CD4-positive, alpha-beta T cell (primary cell): ENCODE measurements around the gene OIT3. TPM values are rescaled to one million over a fixed set of nuclear protein-coding genes. Genes with fewer than 3 reads are reported as not detected.
"Not testable (repeated sequence)": the region's sequence is repeated elsewhere in the genome, so short reads cannot be mapped to it uniquely, and the experiment has no call there.

Experiments used
- ATAC-seq: fragments of 200-7000 bp; cut with Tn5 transposase; one replicate; pipeline ENCODE4 v1.10.0; 2022; ENCODE audit warnings: mild to moderate bottlenecking; ENCODE audit not compliant: poor library complexity
- CTCF ChIA-PET: fragments of 350-600 bp; sonication (Branson Sonifier 250); formaldehyde crosslinking; loops from one replicate; lab custom pipeline; 2021; ENCODE audit warnings: antibody characterized with exemption, inconsistent platforms; lab: Charles Lee
- POLR2A ChIA-PET: fragments of 350-600 bp; sonication (Branson Sonifier 250); formaldehyde crosslinking; loops from one replicate; lab custom pipeline; 2021; ENCODE audit warnings: antibody characterized with exemption, inconsistent platforms; lab: Charles Lee
- DNase-seq, 14 experiments: peaks; one replicate each; pipeline ENCODE4 v3.0.0-alpha.2; 2013 to 2020; ENCODE audit warnings: mixed read lengths in 2 of 14
- H3K27ac ChIP-seq, 2 donors: one replicate each; pipeline versions ENCODE4 v1.5.1 to v1.7.0; 2013; ENCODE audit warnings: low read length in 2 of 2, low read depth in 1 of 2, mild to moderate bottlenecking in 1 of 2
- H3K27me3 ChIP-seq, 2 experiments: 1 replicate in 1 of 2; 2 replicates in 1 of 2; pipeline versions ENCODE4 v1.6.1 to v1.7.0; 2013; ENCODE audit warnings: low read length in 2 of 2, control low read depth in 1 of 2, mild to moderate bottlenecking in 1 of 2, moderate library complexity in 1 of 2; ENCODE audit not compliant: insufficient read depth in 2 of 2, control insufficient read depth in 1 of 2
- H3K36me3 ChIP-seq: one replicate; pipeline ENCODE4 v1.6.1; 2013; ENCODE audit warnings: low read length, control low read depth; ENCODE audit not compliant: insufficient read depth
- H3K4me1 ChIP-seq: one replicate; pipeline ENCODE4 v1.6.1; 2013; ENCODE audit warnings: low read length, control low read depth; ENCODE audit not compliant: insufficient read depth
- H3K4me3 ChIP-seq: one replicate; pipeline ENCODE4 v1.5.1; 2013; ENCODE audit warnings: mild to moderate bottlenecking, low read length, moderate library complexity
- H3K9me3 ChIP-seq, 2 experiments: 1 replicate in 1 of 2; 2 replicates in 1 of 2; pipeline versions ENCODE4 v1.6.1 to v1.7.0; 2013; ENCODE audit warnings: low read length in 2 of 2, mild to moderate bottlenecking in 2 of 2, control low read depth in 1 of 2, moderate library complexity in 1 of 2; ENCODE audit not compliant: control insufficient read depth in 1 of 2, insufficient read depth in 1 of 2
- H3K27ac Mint-ChIP-seq: one replicate; pipeline ENCODE4 v1.8.0; 2020; ENCODE audit warnings: mixed read lengths
- H3K27me3 Mint-ChIP-seq: one replicate; pipeline ENCODE4 v1.8.0; 2021; ENCODE audit warnings: mixed read lengths
- H3K36me3 Mint-ChIP-seq: one replicate; pipeline ENCODE4 v1.8.0; 2021; ENCODE audit warnings: low read depth, mixed read lengths
- H3K4me1 Mint-ChIP-seq: one replicate; pipeline ENCODE4 v1.8.0; 2021; ENCODE audit warnings: low read depth, mixed read lengths
- H3K4me3 Mint-ChIP-seq: one replicate; pipeline ENCODE4 v1.8.0; 2020; ENCODE audit warnings: mild to moderate bottlenecking, mixed read lengths
- H3K9me3 Mint-ChIP-seq: one replicate; pipeline ENCODE4 v1.8.0; 2020; ENCODE audit warnings: mixed read lengths
- intact Hi-C, 2 experiments: fragments of 100-400 bp; cut with DNase I in 1 of 2; cut with micrococcal nuclease in 1 of 2; formaldehyde crosslinking; loops; one replicate each; pipeline versions ENCODE4 v1.15.1 to v1.9.0; 2023 to 2025; cut with DNase I, micrococcal nuclease
- total RNA-seq, 174 experiments: library from RNA in 2 of 174; stranded (reverse) in 2 of 174; gene quantifications; one replicate each; pipeline ENCODE4 v1.2.3 and lab custom pipeline; 2021 to 2026
- TF ChIP-seq, protein P1 (sequence below): fragments of 200-600 bp; IDR thresholded peaks from one replicate; pipeline ENCODE4 v1.8.0; 2022; ENCODE audit warnings: antibody characterized with exemption, mild to moderate bottlenecking

Gene OIT3
- total RNA-seq, 2 experiments from 2014 or later: not detected

DNA sequence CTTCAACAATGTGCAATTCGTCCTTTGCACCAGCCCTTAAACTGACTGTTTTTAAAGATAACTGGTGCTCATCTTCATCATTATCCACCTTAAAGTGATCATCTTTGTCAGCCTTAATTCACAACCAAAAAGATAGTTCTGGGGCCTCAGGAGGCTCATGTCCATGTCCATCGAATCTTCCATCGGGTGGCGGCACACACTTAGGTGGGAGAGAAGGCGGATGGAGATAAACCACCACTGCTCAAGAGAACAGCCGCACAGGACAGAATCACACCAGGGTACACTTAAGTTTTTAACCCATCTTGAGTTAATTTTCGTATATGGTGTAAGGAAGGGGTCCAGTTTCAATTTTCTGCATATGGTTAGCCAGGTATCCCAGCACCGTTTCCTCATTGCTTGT, 24.8 kb downstream of the OIT3 start:
- Histone ChIP-seq H3K4me1 (no peaks in the 10 kb centered on the region), H3K36me3 (no peaks in the 10 kb centered on the region), H3K4me3 (no peak overlapping the region), H3K9me3 (peaks cover 3 to 8% of the 10 kb centered on the region in 2 experiments), H3K27me3 (peaks cover 0 to 2% of the 10 kb centered on the region in 2 experiments), H3K27ac (no peak overlapping the region)
- H3K36me3 Mint-ChIP-seq: no peaks in the 10 kb centered on the region
- intact Hi-C loops: no loop called here
- H3K4me3 Mint-ChIP-seq: no peak overlapping the region
- DNase-seq: no peak
- H3K27ac Mint-ChIP-seq: no peak overlapping the region
- no peaks in the 10 kb centered on the region for H3K4me1 Mint-ChIP-seq
- no peak for ATAC-seq
- ChIA-PET CTCF (no interaction called here), POLR2A (no interaction called here)
- H3K27me3 Mint-ChIP-seq: peaks cover 4% of the 10 kb centered on the region
- H3K9me3 Mint-ChIP-seq: peaks cover 2% of the 10 kb centered on the region
- TF ChIP-seq, protein P1, sequence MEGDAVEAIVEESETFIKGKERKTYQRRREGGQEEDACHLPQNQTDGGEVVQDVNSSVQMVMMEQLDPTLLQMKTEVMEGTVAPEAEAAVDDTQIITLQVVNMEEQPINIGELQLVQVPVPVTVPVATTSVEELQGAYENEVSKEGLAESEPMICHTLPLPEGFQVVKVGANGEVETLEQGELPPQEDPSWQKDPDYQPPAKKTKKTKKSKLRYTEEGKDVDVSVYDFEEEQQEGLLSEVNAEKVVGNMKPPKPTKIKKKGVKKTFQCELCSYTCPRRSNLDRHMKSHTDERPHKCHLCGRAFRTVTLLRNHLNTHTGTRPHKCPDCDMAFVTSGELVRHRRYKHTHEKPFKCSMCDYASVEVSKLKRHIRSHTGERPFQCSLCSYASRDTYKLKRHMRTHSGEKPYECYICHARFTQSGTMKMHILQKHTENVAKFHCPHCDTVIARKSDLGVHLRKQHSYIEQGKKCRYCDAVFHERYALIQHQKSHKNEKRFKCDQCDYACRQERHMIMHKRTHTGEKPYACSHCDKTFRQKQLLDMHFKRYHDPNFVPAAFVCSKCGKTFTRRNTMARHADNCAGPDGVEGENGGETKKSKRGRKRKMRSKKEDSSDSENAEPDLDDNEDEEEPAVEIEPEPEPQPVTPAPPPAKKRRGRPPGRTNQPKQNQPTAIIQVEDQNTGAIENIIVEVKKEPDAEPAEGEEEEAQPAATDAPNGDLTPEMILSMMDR: no peak

DNA sequence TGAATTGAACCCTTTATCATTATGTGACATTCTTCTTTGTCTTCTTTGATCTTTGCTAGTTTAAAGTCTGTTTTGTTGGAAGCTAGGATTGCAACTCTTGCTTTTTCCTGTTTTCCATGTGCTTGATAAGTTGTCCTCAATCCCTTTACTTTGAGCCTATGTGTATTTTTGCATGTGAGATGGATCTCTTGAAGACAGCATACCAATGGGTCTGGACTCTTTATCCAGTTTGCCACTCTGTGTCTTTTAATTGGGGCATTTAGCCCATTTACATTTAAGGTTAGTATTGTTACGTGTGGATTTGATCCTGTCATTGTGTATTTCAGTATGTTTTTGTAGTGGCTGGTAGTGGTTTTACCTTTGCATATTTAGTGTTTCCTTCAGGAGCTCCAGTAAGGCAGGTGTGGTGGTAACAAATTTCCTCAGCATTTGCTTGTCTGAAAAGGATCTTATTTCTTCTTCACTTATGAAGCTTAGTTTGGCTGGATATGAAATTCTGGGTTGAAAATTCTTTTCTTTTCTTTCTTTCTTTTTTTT, 27.7 kb downstream of the OIT3 start:
- H3K36me3 Mint-ChIP-seq, H3K9me3 Mint-ChIP-seq, H3K27me3 ChIP-seq, CTCF ChIA-PET, H3K9me3 ChIP-seq, intact Hi-C loops, H3K4me3 ChIP-seq, ATAC-seq, H3K27ac Mint-ChIP-seq, H3K27me3 Mint-ChIP-seq, H3K4me1 Mint-ChIP-seq, DNase-seq, H3K27ac ChIP-seq, POLR2A ChIA-PET, H3K4me1 ChIP-seq, H3K4me3 Mint-ChIP-seq, H3K36me3 ChIP-seq: not testable (repeated sequence)

DNA sequence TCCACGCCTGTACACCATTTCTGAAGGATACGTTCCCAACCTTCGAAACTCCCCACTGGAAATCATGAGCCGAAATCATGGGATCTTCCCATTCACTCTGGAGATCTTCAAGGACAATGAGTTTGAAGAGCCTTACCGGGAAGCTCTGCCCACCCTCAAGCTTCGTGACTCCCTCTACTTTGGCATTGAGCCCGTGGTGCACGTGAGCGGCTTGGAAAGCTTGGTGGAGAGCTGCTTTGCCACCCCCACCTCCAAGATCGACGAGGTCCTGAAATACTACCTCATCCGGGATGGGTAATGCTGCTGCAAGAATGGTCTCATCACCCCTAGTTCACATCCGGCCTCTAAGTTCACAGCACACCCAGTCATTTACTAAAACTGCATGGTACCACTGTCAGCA, 30.8 kb downstream of the OIT3 start:
- ChIA-PET POLR2A (no interaction called here), CTCF (no interaction called here)
- H3K4me1 ChIP-seq: no peaks in the 10 kb centered on the region
- Mint-ChIP-seq H3K4me3 (no peak overlapping the region), H3K27ac (no peak overlapping the region), H3K9me3 (peaks cover 2% of the 10 kb centered on the region), H3K27me3 (peaks cover 8% of the 10 kb centered on the region), H3K36me3 (no peaks in the 10 kb centered on the region), H3K4me1 (no peaks in the 10 kb centered on the region)
- H3K27me3 ChIP-seq: peaks cover 0 to 2% of the 10 kb centered on the region in 2 experiments
- H3K4me3 ChIP-seq: no peak overlapping the region
- no peak overlapping the region for H3K27ac ChIP-seq
- ATAC-seq (no peak), DNase-seq (no peak)
- H3K9me3 ChIP-seq: peaks cover 3 to 8% of the 10 kb centered on the region in 2 experiments
- intact Hi-C loops: no loop called here
- TF ChIP-seq, protein P1: no peak
- H3K36me3 ChIP-seq: no peaks in the 10 kb centered on the region

DNA sequence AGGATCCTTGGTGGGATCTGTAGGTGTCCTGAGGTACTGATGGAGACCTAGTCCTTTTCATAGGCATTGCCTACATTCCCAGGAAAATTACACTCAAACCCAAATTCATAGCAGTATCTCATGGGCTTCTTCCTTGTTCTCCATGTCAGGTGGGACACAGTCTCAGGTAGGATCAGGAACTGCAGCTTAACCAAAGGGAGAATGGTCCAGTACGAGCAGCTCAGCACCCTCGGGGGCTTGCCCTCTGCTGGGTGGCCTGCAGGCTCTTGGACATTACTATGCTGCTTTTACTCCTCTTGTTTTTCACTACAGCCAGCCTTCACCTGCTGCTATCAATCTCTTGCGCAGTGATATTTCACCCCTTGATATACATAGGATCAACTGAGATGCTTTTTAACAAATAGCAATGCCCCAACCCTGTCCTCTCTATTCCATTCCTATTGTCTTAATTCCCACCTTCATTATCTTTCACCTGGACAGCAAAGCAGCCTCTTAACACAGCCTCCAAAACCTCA, 32.5 kb downstream of the OIT3 start:
- H3K27me3 Mint-ChIP-seq: peaks cover 8% of the 10 kb centered on the region
- ChIA-PET CTCF (no interaction called here), POLR2A (interaction anchor here (0.5 kb wide), 1 partner anchor 341 kb away, joined by 3 read pairs; no protein-coding TSS in a partner anchor)
- no peak overlapping the region for H3K4me3 Mint-ChIP-seq
- peaks cover 3 to 8% of the 10 kb centered on the region in 2 experiments for H3K9me3 ChIP-seq
- peaks cover 2% of the 10 kb centered on the region for H3K9me3 Mint-ChIP-seq
- intact Hi-C loops: no loop called here
- H3K27me3 ChIP-seq: peaks cover 0 to 5% of the 10 kb centered on the region in 2 experiments
- ATAC-seq (no peak), DNase-seq (no peak)
- H3K27ac ChIP-seq: no peak overlapping the region
- no peaks in the 10 kb centered on the region for H3K4me1 Mint-ChIP-seq
- TF ChIP-seq, protein P1: no peak
- no peaks in the 10 kb centered on the region for H3K36me3 ChIP-seq
- no peak overlapping the region for H3K4me3 ChIP-seq
- H3K4me1 ChIP-seq: no peaks in the 10 kb centered on the region
- no peak overlapping the region for H3K27ac Mint-ChIP-seq
- no peaks in the 10 kb centered on the region for H3K36me3 Mint-ChIP-seq
